Upper lobe of left lung (tissue), 6 donors: Measurements from ENCODE around the gene DNAJC22. TPM values are rescaled to one million over a fixed set of nuclear protein-coding genes. Genes with fewer than 3 reads are reported as not detected.
A peak's percentile ranks its signal among the peaks of the same experiment; 100 is the strongest.

Experiments
- ATAC-seq, 2 donors: fragments of 200-7000 bp; cut with Tn5 transposase; one replicate each; pipeline ENCODE4 v1.9.1; 2022; ENCODE audit warnings: mild to moderate bottlenecking in 2 of 2, moderate library complexity in 2 of 2; ENCODE audit not compliant: low FRiP score in 2 of 2
- DNase-seq, 2 donors: peaks; one replicate each; pipeline ENCODE4 v3.0.0-alpha.2; 2019 to 2020
- H3K27ac ChIP-seq, 4 donors: fragments of 200-600 bp; sonication (generic); one replicate each; pipeline ENCODE4 v1.5.1; 2016 to 2019
- H3K27me3 ChIP-seq, 4 donors: fragments of 200-600 bp; sonication (generic); one replicate each; pipeline ENCODE4 v1.5.1; 2017 to 2019
- H3K36me3 ChIP-seq, 4 donors: fragments of 200-600 bp; sonication (generic); one replicate each; pipeline ENCODE4 v1.5.1; 2016 to 2019
- H3K4me1 ChIP-seq, 4 donors: fragments of 200-600 bp; sonication (generic); one replicate each; pipeline ENCODE4 v1.5.1; 2018 to 2019
- H3K4me3 ChIP-seq, 4 donors: fragments of 200-600 bp; sonication (generic); one replicate each; pipeline ENCODE4 v1.5.1; 2017 to 2019; ENCODE audit warnings: mild to moderate bottlenecking in 2 of 4, moderate library complexity in 1 of 4
- H3K9me3 ChIP-seq, 4 donors: fragments of 200-600 bp; sonication (generic); one replicate each; pipeline ENCODE4 v1.5.1; 2018 to 2019
- EP300 ChIP-seq, 4 donors: sonication (generic); formaldehyde crosslinking; IDR thresholded peaks; one replicate each; pipeline ENCODE4 v1.5.1; 2017; ENCODE audit warnings: antibody characterized with exemption in 4 of 4, control low read depth in 2 of 4
- POLR2A ChIP-seq, 4 donors: fragments of 450-650 bp; IDR thresholded peaks; one replicate each; pipeline ENCODE4 v1.5.1; 2016 to 2017; ENCODE audit warnings: antibody characterized with exemption in 4 of 4, mild to moderate bottlenecking in 2 of 4
- POLR2AphosphoS5 ChIP-seq, 2 donors: sonication (generic); formaldehyde crosslinking; IDR thresholded peaks; one replicate each; pipeline ENCODE4 v1.5.1; 2017; ENCODE audit warnings: antibody characterized with exemption in 2 of 2
- WGBS, 2 donors: methylation state at CpG; one replicate each; pipeline ENCODE4 v1.1.5; 2017 to 2018; 5-methylcytosine and 5-hydroxymethylcytosine counted together
- total RNA-seq, 6 donors: library from RNA; depleted of rRNA in 4 of 6; stranded (reverse); fragments of >200 nt in 4 of 6; gene quantifications; one replicate each; pipeline versions ENCODE4 v1.1.0 to v1.2.1, GENCODE V29; 2016 to 2021
- TF ChIP-seq, protein P1 (sequence below), 6 experiments: fragments of 450-650 bp in 4 of 6; fragments of 200-600 bp in 2 of 6; sonication (generic) in 2 of 6; IDR thresholded peaks; one replicate each; pipeline ENCODE4 v1.5.1; 2016 to 2019; ENCODE audit warnings: antibody characterized with exemption in 6 of 6
- donor health status: DM: no; HTN: no; CAD: no; lungs with moderate emphysema.
- donor health status: DM: no; HTN: yes; CAD: no; lungs with severe emphysema.

DNAJC22 gene
- total RNA-seq, 6 donors from 2014 or later, result 0.15 to 0.59 (median 0.38) TPM; not detected in 2

DNA sequence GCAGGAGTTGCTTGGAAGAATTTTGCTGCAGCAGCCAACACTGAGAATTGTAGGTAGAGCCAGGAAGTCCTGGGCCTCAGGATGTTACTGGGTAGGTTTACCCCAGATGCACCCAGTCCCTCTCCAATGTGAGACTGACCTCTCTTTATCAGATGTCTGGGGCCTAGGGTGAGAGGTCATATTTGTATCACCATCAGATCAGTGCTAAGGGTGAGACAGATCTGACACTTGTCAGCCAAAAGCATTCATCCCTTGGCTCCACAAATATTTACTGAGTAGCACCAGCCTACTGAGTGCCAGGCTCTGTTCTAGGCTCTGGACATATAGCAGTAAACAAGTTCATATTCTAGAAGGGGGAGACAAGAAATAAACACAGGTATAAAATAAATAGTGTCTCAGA is 19.3 kb upstream of the DNAJC22 start:
- H3K27me3 ChIP-seq, result no peaks in the 10 kb centered on the region

DNA sequence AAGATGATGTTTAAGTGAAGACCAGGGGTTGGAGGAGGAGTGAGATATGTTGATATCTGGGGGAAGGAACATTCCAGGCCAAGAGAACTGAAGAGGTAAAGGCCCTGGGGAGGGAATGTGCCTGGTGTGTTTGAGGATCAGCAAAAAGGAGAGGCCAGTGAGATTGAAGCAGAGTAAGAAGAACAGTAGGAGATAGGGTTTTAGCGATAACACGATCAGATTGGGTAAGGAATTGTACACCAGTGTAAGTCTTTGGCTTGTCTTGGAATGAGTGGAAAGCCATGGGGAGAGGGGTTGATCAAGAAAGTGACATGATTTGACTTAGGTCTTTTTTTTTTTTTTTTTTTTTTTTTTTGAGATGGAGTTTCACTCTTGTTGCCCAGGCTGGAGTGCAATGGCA is 18.8 kb upstream of the DNAJC22 start:
- no peak for TF ChIP-seq POLR2A (IDR thresholded peaks at IDR 0.05)
- TF ChIP-seq EP300 (IDR thresholded peaks at IDR 0.05), result no peak
- no peak for TF ChIP-seq POLR2AphosphoS5 (IDR thresholded peaks at IDR 0.05)
- TF ChIP-seq, protein P1, sequence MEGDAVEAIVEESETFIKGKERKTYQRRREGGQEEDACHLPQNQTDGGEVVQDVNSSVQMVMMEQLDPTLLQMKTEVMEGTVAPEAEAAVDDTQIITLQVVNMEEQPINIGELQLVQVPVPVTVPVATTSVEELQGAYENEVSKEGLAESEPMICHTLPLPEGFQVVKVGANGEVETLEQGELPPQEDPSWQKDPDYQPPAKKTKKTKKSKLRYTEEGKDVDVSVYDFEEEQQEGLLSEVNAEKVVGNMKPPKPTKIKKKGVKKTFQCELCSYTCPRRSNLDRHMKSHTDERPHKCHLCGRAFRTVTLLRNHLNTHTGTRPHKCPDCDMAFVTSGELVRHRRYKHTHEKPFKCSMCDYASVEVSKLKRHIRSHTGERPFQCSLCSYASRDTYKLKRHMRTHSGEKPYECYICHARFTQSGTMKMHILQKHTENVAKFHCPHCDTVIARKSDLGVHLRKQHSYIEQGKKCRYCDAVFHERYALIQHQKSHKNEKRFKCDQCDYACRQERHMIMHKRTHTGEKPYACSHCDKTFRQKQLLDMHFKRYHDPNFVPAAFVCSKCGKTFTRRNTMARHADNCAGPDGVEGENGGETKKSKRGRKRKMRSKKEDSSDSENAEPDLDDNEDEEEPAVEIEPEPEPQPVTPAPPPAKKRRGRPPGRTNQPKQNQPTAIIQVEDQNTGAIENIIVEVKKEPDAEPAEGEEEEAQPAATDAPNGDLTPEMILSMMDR (IDR thresholded peaks at IDR 0.05), result no peak
- no peak overlapping the region for H3K27ac ChIP-seq
- ATAC-seq, result no peak
- no peak for DNase-seq
- no peak overlapping the region for H3K4me3 ChIP-seq
- no peaks in the 10 kb centered on the region for H3K36me3 ChIP-seq
- peaks cover 6 to 22% (median 11%) of the 10 kb centered on the region in 4 donors for H3K4me1 ChIP-seq
- WGBS, 2 donors, result 97 to 100% methylated on average over 2 of the region's 2 CpGs
- H3K9me3 ChIP-seq, result no peaks in the 10 kb centered on the region
- H3K27me3 ChIP-seq, result peaks cover 0 to 4% (median 2%) of the 10 kb centered on the region in 4 donors

More for the DNA sequence above, 19.3 kb upstream of the DNAJC22 start:
- TF ChIP-seq EP300 (IDR thresholded peaks at IDR 0.05), result no peak
- TF ChIP-seq, protein P1 (IDR thresholded peaks at IDR 0.05), result no peak
- TF ChIP-seq POLR2A (IDR thresholded peaks at IDR 0.05), result no peak
- TF ChIP-seq POLR2AphosphoS5 (IDR thresholded peaks at IDR 0.05), result no peak
- H3K4me1 ChIP-seq, result peaks cover 6 to 21% (median 8%) of the 10 kb centered on the region in 4 donors
- no peaks in the 10 kb centered on the region for H3K36me3 ChIP-seq
- no peak overlapping the region for H3K27ac ChIP-seq
- no peaks in the 10 kb centered on the region for H3K9me3 ChIP-seq
- DNase-seq (no peak), ATAC-seq (no peak)
- no peak overlapping the region for H3K4me3 ChIP-seq

DNA sequence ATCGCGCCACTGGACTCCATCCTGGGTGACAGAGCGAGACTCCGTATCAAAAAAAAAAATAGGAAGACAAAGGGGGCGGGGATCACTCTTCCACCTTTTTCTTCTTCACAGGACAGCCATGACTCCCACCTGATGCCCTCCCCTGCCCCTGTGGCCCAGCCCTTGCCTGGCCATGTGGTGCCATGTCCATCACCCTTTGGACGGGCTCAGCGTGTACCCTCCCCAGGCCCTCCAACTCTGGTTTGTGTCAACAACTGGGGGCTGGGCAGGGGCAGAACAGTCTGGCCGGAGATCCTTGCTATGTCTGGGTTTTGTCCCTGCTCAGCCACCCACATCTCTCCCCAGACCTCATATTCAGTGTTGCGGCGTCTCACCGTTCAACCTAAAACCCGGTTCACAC is 17.9 kb upstream of the DNAJC22 start:
- Histone ChIP-seq H3K4me1 (peaks cover 6 to 19% (median 10%) of the 10 kb centered on the region in 4 donors), H3K4me3 (no peak overlapping the region), H3K27me3 (peaks cover 0 to 13% (median 5%) of the 10 kb centered on the region in 4 donors), H3K9me3 (no peaks in the 10 kb centered on the region), H3K27ac (no peak overlapping the region), H3K36me3 (no peaks in the 10 kb centered on the region)
- no peak for ATAC-seq
- no peak for TF ChIP-seq EP300 (IDR thresholded peaks at IDR 0.05)
- no peak for TF ChIP-seq POLR2AphosphoS5 (IDR thresholded peaks at IDR 0.05)
- TF ChIP-seq, protein P1 (IDR thresholded peaks at IDR 0.05), result no peak
- no peak for TF ChIP-seq POLR2A (IDR thresholded peaks at IDR 0.05)
- WGBS, 2 donors, result 98% methylated on average over 12 of the region's 12 CpGs
- no peak for DNase-seq

DNA sequence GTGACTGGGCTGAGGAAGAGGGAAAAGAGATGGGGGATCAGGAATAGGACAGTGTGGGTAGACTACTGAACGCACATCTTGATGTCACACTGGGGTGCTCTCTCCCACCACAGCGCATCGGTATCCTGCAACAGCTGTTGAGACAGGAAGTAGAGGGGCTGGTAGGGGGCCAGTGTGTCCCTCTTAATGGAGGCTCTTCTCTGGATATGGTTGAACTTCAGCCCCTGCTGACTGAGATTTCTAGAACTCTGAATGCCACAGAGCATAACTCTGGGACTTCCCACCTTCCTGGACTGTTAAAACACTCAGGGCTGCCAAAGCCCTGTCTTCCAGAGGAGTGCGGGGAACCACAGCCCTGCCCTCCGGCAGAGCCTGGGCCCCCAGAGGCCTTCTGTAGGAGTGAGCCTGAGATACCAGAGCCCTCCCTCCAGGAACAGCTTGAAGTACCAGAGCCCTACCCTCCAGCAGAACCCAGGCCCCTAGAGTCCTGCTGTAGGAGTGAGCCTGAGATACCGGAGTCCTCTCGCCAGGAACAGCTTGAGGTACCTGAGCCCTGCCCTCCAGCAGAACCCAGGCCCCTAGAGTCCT is 16.6 kb upstream of the DNAJC22 start:
- Histone ChIP-seq H3K9me3 (no peaks in the 10 kb centered on the region), H3K4me1 (peaks cover 6 to 16% (median 10%) of the 10 kb centered on the region in 4 donors), H3K36me3 (no peaks in the 10 kb centered on the region), H3K27ac (no peak overlapping the region), H3K27me3 (peaks cover 0 to 26% (median 12%) of the 10 kb centered on the region in 4 donors), H3K4me3 (no peak overlapping the region)
- ATAC-seq, result no peak
- peak in 1 of 2 donors; percentile 2 for DNase-seq
- WGBS, 2 donors, result 85 to 87% methylated on average over 3 to 6 of the region's 7 CpGs
- TF ChIP-seq EP300 (IDR thresholded peaks at IDR 0.05), result no peak
- TF ChIP-seq, protein P1 (IDR thresholded peaks at IDR 0.05), result no peak
- TF ChIP-seq POLR2AphosphoS5 (IDR thresholded peaks at IDR 0.05), result no peak
- no peak for TF ChIP-seq POLR2A (IDR thresholded peaks at IDR 0.05)
